HG03103 (cell line): ENCODE results near the gene FGFRL1.
"Not testable (repeated sequence)": the region's sequence is repeated elsewhere in the genome, so short reads cannot be mapped to it uniquely, and the experiment has no call there.

Experiments
- ATAC-seq: cut with Tn5 transposase; IDR thresholded peaks from one replicate; pipeline ENCODE4 v1.9.1; 2021; ENCODE audit warnings: low read depth; ENCODE audit not compliant: unreplicated experiment

FGFRL1 gene

DNA sequence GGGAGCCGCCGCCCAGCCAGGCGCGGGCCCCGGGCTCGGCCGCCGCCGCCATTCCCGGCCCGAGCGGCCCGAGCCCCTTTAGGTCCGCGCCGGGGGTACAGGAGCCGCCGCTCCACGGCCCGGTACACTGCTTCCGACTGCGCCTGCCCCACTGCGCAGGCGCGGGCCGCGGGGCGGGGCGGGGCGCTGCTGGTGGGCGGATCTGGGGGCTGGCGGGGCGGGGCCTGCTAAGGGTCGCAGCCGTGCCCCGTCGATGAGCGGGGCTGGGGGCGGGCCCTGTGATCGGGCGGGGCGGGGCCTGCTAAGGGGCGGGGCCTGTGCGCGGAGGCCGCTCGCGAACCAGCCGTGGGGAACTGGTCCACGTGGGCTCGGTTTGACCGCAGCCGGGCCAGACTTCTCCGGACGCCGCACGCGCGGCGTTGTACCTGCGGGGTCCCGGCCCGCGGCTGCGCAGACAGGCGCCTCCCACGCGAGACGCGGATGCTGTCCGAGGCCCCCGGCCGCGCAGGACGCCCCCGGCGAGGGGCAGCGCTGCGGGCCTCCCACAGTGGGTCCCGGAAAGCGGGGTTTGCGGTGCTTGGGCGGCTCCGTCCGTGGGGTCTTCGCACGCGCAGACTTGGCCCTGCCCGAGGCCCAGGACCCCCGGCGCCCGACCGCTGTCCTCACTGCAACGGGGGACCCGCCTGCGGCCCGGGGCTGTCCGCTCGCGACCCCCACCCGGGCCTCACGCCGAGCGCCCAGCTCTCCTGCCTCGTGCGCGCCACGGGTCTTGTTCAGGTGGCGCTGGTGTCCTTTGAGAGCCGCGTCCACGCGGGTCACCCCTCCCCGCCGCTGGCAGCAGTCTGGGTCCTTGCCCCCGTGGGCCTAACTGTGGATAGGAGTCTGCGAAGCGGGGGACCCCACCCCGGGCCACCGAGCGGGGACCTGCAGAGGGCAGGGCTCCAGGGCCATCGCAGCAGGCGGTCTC, 37.7 kb upstream of the FGFRL1 start, which contains the start of gene DGKQ:
Gene DGKQ, minus strand, starts transcription at position 139 of the 967 bp plus-strand sequence. Its CDS starts 87 bp downstream, at position 52.
- peak; percentile 57 for ATAC-seq

DNA sequence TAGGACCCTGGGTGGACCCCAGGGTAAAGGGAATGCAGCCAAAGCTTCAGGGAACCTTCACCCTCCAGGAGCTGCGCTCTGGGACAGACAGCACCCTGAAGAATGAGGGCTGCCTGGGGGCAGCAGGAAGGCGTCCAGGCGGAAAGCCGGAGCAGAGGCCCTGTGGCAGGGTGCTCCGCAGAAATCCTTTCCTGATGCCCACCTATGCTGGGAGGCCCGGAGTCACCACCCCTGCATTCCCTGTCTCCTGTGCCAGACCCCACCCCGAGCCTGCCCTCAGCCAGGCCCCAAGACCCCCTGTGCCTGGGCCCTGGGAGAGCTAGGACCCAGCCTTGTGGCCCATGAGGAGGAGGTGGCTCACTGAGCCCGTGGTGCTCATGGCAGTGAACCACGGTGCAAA, 36.8 kb upstream of the FGFRL1 start:
- no peak for ATAC-seq

- not testable (repeated sequence) for ATAC-seq
Measured at GRCh38 chr4:976016-976415, 35.4 kb upstream of the FGFRL1 start.

DNA sequence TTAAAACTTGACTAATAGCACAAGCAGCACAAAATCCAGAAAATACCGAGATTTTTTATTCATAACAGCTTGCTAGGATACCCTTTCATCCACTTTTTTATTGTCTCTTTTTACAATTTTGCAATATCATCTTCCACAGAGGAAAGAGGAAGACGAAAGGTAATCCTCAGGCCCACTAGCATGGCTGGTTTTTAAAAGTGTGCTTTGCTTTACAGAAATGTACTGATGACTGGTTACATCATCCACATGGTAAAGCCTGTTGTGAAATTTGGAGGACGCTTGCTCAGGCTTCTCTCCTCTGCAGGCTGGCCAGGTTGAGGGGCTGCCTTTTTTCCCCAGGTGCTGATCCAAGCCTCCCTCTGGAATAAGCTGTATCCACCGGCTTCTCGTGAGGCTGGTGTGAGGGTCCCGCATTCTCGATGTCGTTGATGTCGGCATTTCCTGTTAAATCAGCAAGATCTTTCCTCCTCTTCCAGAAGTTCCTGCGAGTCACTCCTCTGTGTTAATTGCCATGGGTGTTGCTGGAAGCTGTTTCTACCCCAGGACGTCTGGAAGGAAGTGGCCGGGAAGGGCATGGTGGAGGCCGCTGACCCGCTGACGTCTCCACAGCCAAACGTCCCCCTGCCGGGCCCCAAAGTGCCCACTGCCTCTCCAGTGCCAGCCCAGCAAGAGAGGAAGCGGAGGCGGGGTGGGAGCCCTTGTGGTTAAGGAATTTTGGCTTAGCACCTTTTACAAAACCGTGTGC, 32.3 kb upstream of the FGFRL1 start:
- ATAC-seq = no peak

DNA sequence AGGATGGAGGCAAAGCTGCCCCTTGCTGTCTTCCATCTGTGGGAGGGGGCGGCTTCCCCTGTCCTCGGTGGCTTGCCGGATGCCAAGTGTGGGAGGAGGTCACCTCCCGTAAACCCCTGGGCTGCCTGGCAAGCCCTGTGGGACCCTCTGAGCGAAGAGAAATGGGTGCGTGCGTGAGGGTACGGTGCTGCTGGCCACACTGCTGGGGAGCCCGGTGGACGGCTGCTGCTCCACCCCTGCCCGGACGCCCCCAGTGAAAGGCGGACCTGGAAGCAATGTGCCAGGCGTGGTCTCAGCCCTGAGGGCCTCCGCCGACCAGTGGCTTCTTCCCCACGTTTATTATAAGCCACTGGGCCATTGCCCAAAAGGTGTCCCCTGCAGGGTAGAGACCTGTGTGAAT, 29.1 kb upstream of the FGFRL1 start:
- no peak for ATAC-seq

DNA sequence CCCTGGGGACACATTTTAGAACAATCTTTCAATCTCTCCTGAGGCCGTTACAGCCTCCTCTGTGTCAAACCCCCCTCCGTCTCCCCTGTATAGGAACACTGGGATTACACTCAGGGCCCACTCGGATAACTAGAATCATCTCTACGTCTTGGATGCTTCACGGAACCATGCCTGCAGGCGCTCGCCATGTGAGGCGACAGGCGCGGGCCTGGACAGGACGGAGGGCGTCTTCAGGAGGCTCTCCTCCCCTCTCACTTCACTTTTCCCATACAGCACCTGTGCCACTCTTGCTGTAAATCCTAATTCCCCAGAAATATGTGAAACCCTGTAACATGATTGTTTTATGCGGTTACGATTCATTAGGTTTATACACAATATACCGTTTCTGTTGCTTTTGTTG, 28.6 kb upstream of the FGFRL1 start:
- ATAC-seq = no peak

GRCh38 chr4:984336-985054, 26.9 kb upstream of the FGFRL1 start:
- ATAC-seq = no peak

- ATAC-seq = no peak
Measured at GRCh38 chr4:985123-985830, 26.1 kb upstream of the FGFRL1 start.

- ATAC-seq = peak; percentile 3
Measured at GRCh38 chr4:986428-986878, 25.0 kb upstream of the FGFRL1 start.

- peak; percentile 80 for ATAC-seq
Measured at GRCh38 chr4:986879-987623, 24.4 kb upstream of the FGFRL1 start, which contains the start of gene IDUA. TSS of gene IDUA (plus strand) at chr4:987044. CDS start at chr4:987085, 41 bp downstream.

GRCh38 chr4:987624-988513, 23.6 kb upstream of the FGFRL1 start:
- ATAC-seq = no peak

DNA sequence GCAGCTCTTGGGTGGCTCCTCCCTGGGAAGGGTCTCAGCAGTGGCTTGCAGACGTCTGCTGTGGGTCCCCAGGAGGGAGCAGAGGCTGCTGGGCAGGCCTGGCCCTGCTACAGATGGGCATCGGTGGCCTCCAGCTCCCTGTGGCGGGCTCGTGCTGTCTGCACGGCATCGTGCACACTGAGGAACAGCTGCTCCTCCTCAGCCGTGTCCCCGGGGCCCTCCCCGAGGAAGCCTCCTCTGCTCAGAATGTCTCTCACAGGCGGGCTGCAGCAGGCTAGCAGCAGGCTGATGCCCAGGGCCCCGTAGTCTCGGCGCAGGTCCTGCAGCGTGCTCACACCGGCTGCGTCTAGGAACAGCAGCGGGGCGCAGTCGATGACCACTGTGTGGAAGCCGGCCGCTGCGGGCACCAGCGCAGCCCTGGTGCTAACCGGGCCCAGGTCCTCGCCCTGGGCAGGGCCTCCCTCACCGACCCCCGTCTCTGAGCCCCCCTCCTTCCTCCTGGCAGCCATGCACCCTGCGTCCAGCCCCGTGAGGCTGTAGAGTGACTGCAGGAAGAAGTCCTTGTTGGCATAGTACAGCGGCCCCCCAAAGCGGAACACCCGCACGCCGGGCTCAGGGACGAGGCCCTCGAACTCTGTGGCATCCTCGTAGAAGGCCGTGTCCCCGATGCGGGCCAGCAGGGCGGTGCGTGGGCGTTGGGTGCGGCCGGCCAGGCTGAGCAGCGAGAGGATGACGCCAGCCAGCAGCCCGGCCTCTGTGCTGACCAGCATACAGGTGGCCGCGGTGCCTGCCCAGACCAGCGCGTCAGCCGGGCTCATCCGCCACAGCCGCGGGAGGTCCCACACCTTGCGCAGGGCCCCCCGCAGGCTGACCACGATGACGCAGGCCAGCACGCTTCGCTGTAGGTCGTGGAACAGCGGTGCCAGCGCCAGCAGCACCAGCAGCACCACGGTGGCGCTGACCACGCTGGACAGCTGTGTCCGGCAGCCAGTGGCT, 22.4 kb upstream of the FGFRL1 start:
- no peak for ATAC-seq

- no peak for ATAC-seq
Measured at GRCh38 chr4:989722-990471, 21.5 kb upstream of the FGFRL1 start.

GRCh38 chr4:990746-991367, 20.6 kb upstream of the FGFRL1 start:
- no peak for ATAC-seq

DNA sequence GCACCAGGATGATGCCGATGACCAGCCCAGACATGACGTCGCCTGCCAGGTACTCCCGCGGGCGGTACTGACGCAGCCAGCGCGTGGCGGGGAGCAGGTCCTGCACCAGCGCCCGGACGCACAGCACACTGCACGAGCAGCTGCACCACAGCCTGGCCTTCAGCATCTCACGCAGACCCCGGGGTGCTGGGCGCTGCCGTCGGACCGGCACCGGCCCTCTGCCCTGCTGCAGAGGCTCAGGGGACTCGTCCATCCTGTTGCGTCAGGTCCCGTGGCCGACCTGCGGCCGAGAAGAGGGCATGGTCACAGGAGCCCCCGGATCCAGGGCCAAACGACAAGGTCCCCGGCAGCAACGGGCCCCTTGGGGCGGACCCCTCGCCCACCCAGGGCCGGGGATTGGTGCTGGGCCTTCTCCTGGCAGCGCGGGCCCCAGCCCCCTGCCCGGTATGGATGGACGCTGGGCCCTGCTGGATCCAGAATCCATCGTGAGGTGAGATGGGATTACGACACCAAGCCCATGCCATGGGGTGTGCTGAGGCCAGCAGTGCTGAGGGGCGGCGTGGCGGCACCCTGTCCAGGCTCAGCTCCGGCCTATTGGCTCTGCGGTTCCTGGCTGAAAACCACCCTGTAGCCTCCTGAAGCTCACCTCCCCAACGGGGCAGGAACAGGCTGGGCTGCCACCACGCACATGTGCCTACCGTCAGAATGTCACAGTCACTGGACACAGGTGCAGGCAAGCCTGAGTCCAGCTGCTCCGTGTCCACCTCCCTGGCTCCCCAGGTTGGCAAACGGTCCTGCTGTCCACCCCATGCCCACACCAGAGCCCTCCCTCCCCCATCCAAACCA, 19.8 kb upstream of the FGFRL1 start:
- no peak for ATAC-seq
